ENCODE measurements around the gene LUC7L2. TPM values are rescaled to one million over a fixed set of nuclear protein-coding genes. Genes with fewer than 3 reads are reported as not detected.
"Not testable (repeated sequence)": the region's sequence is repeated elsewhere in the genome, so short reads cannot be mapped to it uniquely, and the experiment has no call there.

Gene LUC7L2
- total RNA-seq, 2 donors from 2014 or later: 61.3 to 107 TPM

DNA sequence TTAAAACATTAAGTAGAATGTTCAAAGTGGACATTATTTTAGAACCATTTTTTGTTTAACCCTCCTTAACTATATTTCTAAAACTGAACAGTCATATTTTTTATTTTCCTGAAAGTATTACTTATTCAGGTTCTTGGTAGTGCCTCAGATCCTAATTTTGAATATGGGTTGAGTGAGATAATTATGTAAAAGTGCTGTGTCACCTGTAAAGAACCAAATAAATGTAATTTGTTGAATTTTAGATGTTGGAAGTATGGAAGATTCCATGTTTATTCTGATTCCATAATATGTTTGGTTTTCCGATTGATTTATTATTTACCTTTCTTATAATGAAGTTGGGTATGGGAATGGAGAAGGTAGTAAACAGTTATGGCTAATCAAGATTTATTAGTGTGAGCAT, 61.4 kb downstream of the LUC7L2 start:
- Histone ChIP-seq H3K36me3 (peaks cover 5% of the 10 kb centered on the region), H3K9me3 (no peaks in the 10 kb centered on the region)

DNA sequence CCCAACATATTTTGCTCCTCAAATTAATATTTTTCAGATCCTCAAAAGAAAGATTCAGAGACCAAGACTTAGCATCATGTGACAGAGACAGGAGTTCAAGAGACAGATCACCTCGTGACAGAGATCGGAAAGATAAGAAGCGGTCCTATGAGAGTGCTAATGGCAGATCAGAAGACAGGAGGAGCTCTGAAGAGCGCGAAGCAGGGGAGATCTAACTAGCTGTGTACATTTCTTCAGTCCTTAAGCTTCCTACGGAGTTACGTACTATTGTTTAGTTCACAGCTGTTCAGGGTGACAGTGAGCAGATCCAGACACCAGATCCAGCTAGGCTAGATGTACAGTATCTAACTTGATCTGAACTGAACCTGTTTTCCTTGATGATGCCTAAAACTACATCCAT, 62.4 kb downstream of the LUC7L2 start:
- DNase-seq: no peak
- Histone ChIP-seq H3K4me1 (no peaks in the 10 kb centered on the region), H3K9me3 (no peaks in the 10 kb centered on the region), H3K9ac (ENCODE audit: low read depth in 2 of 2, low read length in 2 of 2) (no peak overlapping the region), H3K4me3 (no peak overlapping the region), H3K27ac (no peak overlapping the region), H3K36me3 (peaks cover 5% of the 10 kb centered on the region), H3K27me3 (no peaks in the 10 kb centered on the region)
- intact Hi-C loops (cut with DNase I): no loop called here
- TF ChIP-seq, protein P1, sequence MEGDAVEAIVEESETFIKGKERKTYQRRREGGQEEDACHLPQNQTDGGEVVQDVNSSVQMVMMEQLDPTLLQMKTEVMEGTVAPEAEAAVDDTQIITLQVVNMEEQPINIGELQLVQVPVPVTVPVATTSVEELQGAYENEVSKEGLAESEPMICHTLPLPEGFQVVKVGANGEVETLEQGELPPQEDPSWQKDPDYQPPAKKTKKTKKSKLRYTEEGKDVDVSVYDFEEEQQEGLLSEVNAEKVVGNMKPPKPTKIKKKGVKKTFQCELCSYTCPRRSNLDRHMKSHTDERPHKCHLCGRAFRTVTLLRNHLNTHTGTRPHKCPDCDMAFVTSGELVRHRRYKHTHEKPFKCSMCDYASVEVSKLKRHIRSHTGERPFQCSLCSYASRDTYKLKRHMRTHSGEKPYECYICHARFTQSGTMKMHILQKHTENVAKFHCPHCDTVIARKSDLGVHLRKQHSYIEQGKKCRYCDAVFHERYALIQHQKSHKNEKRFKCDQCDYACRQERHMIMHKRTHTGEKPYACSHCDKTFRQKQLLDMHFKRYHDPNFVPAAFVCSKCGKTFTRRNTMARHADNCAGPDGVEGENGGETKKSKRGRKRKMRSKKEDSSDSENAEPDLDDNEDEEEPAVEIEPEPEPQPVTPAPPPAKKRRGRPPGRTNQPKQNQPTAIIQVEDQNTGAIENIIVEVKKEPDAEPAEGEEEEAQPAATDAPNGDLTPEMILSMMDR (IDR thresholded peaks at IDR 0.05): no peak

More for the DNA sequence above, 61.4 kb downstream of the LUC7L2 start:
- Histone ChIP-seq H3K27me3 (no peaks in the 10 kb centered on the region), H3K4me3 (no peak overlapping the region), H3K4me1 (no peaks in the 10 kb centered on the region), H3K27ac (no peak overlapping the region), H3K9ac (ENCODE audit: low read depth in 2 of 2, low read length in 2 of 2) (no peak overlapping the region)
- TF ChIP-seq, protein P1 (IDR thresholded peaks at IDR 0.05): no peak
- intact Hi-C loops (cut with DNase I): no loop called here
- no peak for DNase-seq

DNA sequence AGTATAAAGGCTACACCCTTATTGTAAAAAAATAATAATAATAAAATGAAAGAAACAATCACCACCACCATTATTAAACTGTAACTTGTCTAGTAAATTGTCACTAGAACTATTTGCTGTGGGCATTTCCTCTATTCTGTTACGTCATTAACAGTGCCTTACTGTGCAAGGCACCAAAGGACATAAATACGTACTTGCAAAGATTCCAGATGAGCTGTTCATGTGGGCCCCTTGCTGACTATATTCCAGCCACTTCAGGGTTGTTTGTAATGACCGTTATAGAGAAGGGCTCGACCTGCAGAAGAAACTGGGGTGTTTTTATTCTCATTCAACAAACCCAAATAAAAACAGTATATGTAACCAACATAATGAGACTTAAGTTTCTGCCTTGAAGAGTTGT, 63.4 kb downstream of the LUC7L2 start:
- DNase-seq: no peak
- peaks cover 3% of the 10 kb centered on the region for H3K36me3 ChIP-seq
- intact Hi-C loops (cut with DNase I): no loop called here
- H3K9ac ChIP-seq (ENCODE audit: low read depth in 2 of 2, low read length in 2 of 2): no peak overlapping the region
- H3K27me3 ChIP-seq: no peaks in the 10 kb centered on the region
- H3K4me1 ChIP-seq: no peaks in the 10 kb centered on the region
- no peak overlapping the region for H3K27ac ChIP-seq
- no peaks in the 10 kb centered on the region for H3K9me3 ChIP-seq
- no peak overlapping the region for H3K4me3 ChIP-seq
- TF ChIP-seq, protein P1 (IDR thresholded peaks at IDR 0.05): no peak

DNA sequence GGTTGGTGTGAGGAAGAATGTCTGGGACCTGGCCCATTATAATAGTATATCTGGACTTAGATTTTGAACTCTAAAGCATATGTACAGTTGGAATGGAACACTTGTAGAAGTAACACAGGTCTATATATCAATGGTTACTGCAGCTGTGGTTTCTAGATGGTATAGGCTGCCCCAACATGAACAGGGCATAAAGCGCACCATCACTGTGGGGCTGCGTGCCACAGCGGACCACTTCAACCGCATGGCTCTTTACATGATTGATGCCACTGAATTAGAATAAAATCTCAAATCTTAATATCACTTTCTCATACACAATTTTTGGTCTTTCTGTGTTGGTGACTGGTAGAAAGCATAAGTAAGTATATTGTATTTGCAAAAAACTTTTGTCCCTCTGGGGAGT, 64.3 kb downstream of the LUC7L2 start:
- Histone ChIP-seq H3K9me3 (no peaks in the 10 kb centered on the region), H3K27ac (no peak overlapping the region), H3K27me3 (no peaks in the 10 kb centered on the region), H3K4me1 (no peaks in the 10 kb centered on the region), H3K36me3 (no peaks in the 10 kb centered on the region), H3K4me3 (no peak overlapping the region), H3K9ac (ENCODE audit: low read depth in 2 of 2, low read length in 2 of 2) (no peak overlapping the region)
- DNase-seq: no peak
- TF ChIP-seq, protein P1 (IDR thresholded peaks at IDR 0.05): no peak
- intact Hi-C loops (cut with DNase I): no loop called here

DNA sequence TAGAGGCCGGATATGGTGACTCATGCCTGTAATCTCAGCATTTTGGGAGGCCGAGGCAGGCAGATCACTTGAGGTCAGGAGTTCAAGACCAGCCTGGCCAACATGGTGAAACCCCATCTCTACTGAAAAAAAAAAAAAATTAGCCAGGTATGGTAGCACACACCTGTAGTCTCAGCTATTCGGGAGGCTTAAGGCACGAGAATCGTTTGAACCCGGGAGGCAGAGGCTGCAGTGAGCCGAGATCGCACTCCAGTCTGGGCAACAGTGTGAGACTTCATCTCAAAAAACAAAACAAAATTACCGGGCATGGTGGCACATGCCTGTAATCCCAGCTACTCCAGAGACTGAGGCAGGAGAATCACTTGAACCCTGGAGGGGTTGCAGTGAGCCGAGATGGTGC, 66.0 kb downstream of the LUC7L2 start:
- H3K27me3 ChIP-seq; H3K27ac ChIP-seq; H3K4me1 ChIP-seq; intact Hi-C loops (cut with DNase I); H3K9ac ChIP-seq (ENCODE audit: low read depth in 2 of 2, low read length in 2 of 2); H3K9me3 ChIP-seq; H3K4me3 ChIP-seq; H3K36me3 ChIP-seq; DNase-seq: not testable (repeated sequence)

DNA sequence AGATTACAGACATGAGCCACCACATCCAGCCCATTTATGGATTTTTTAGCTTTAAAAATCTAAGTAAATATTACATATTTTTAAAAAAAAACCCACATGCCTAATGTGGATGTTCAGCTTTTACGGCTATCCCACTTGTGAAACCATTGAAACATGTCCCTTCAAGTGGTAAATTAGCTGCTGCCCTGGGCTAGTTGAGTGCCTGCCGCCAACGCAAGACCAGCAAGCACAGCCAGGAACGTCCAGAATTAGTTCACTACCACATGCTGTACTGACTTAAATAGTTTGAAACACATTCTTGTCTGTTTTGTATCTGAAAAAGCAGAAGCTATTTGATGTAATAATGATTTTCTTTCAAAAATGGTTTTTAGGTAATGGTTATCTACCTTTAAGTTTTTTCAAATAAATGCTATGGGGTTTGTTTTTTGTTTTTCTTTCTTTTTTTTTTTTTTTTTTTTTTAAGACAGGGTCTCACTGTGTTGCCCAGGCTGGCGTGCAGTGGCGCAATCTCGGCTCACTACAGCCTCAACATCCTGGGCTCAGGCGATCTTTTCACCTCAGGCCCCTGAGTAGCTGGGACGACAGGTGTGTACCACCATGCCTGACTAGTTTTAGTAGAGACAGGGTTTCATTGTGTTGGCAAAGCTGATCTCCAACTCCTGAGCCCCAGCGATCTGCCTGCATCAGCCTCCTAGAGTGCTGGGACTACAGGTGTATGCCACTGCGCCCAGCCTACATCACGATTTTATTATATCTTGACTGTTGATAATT, 66.7 kb downstream of the LUC7L2 start:
- Histone ChIP-seq H3K9ac (ENCODE audit: low read depth in 2 of 2, low read length in 2 of 2) (no peak overlapping the region), H3K4me1 (no peaks in the 10 kb centered on the region), H3K4me3 (no peak overlapping the region), H3K36me3 (no peaks in the 10 kb centered on the region), H3K27me3 (no peaks in the 10 kb centered on the region), H3K27ac (no peak overlapping the region), H3K9me3 (no peaks in the 10 kb centered on the region)
- TF ChIP-seq, protein P1 (IDR thresholded peaks at IDR 0.05): no peak
- intact Hi-C loops (cut with DNase I): no loop called here
- no peak for DNase-seq

Measured in colonic mucosa (tissue), 4 donors.